ENCODE data around the gene RABL6.
"Not testable (repeated sequence)": the region's sequence is repeated elsewhere in the genome, so short reads cannot be mapped to it uniquely, and the experiment has no call there.

The RABL6 gene

DNA sequence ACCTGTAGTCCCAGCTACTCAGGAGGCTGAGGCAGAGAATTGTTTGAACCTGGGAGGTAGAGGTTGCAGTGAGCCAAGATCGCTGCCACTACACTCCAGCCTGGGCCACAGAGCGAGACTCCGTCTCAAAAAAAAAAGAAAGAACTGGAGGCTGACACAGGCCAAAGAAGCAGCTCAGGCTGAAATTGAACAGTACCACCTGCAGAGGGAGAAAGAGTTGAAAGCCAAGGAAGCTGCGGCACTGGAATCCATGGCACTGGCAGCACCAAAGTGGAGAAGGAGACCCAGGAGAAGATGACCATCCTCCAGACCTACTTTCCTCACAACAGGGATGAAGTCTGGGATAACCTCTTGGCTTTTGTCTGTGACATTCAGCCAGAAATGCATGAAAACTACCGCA lies 27.9 kb upstream of the RABL6 start:
- H3K27ac ChIP-seq = no peak overlapping the region
- TF ChIP-seq, protein P1, sequence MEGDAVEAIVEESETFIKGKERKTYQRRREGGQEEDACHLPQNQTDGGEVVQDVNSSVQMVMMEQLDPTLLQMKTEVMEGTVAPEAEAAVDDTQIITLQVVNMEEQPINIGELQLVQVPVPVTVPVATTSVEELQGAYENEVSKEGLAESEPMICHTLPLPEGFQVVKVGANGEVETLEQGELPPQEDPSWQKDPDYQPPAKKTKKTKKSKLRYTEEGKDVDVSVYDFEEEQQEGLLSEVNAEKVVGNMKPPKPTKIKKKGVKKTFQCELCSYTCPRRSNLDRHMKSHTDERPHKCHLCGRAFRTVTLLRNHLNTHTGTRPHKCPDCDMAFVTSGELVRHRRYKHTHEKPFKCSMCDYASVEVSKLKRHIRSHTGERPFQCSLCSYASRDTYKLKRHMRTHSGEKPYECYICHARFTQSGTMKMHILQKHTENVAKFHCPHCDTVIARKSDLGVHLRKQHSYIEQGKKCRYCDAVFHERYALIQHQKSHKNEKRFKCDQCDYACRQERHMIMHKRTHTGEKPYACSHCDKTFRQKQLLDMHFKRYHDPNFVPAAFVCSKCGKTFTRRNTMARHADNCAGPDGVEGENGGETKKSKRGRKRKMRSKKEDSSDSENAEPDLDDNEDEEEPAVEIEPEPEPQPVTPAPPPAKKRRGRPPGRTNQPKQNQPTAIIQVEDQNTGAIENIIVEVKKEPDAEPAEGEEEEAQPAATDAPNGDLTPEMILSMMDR (conservative IDR thresholded peaks at IDR 0.05) = no peak
- no peak for TF ChIP-seq ZFX (IDR thresholded peaks at IDR 0.05)

DNA sequence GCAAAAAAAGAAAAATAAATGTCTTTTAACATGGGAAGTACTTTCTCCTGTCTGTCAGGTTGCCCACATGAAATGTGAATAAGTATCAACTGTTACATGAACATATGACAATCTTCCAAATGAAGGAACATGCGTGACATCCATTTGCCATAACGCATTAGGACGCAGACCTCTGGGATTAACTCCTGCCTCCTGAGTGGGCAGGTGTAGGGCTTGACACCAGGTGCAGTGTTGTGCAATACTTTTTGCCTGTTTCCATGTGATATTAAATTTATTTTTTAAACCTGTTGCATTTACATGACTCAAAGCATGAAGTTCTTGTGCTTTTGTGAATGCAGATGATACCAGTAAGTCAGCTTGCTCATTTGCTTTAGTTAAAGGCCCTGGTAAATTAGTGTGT lies 25.3 kb upstream of the RABL6 start:
- H3K27ac ChIP-seq = no peak overlapping the region
- TF ChIP-seq ZFX (IDR thresholded peaks at IDR 0.05) = no peak
- TF ChIP-seq, protein P1 (conservative IDR thresholded peaks at IDR 0.05) = no peak

DNA sequence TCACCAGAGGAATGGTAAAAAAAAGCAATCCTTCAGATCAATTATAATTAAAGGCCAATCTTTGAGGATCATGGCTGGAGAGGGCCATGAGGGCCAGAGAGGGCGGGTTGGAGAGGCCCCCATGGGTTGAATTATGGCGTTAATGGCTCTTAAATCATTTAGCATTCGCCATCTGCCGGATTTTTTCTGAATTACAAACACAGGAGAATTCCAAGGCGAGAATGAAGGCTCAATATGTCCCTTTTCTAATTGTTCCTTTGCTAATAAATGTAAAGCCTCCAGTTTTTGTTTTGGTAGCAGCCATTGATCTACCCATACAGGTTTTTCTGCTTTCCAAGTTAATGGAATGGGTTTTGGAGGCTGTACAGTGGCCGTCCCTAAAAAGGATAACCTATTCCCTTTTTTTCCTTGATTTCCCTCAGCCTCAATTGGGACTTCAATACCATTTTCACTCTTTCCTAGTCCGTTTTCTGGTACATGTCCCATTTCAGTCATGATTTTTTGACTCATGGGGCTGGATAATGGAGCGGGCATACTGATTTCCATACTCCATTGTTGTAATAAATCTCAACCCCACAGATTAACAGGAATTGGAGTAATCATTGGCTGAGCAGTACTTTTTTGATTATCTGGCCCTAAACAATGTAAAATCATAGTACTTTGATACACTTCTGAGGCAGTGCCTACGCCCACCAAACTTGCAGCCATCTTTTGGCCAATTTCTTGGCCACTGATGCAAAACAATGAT lies 23.3 kb upstream of the RABL6 start:
- TF ChIP-seq ZFX (IDR thresholded peaks at IDR 0.05) = no peak
- TF ChIP-seq, protein P1 (conservative IDR thresholded peaks at IDR 0.05) = peak; percentile 74
- H3K27ac ChIP-seq = no peak overlapping the region

DNA sequence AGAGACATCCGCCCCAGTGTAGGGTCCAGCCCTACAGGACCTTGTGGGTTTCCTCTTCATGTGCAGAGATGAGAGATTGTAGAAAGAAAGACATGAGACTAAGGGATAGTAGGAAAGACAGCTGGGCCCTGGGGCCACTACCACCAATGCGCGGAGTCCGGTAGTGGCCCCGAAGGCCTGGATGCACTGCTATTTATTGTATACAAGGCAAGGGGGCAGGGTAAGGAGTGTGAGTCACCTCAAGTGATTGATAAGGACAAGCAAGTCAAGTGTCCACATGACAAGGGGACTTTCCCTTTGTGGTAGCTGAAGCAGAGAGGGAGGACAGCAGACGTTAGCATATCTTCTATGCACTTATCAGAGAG lies 22.8 kb upstream of the RABL6 start:
- TF ChIP-seq, protein P1 (conservative IDR thresholded peaks at IDR 0.05) = no peak
- TF ChIP-seq ZFX (IDR thresholded peaks at IDR 0.05) = no peak

DNA sequence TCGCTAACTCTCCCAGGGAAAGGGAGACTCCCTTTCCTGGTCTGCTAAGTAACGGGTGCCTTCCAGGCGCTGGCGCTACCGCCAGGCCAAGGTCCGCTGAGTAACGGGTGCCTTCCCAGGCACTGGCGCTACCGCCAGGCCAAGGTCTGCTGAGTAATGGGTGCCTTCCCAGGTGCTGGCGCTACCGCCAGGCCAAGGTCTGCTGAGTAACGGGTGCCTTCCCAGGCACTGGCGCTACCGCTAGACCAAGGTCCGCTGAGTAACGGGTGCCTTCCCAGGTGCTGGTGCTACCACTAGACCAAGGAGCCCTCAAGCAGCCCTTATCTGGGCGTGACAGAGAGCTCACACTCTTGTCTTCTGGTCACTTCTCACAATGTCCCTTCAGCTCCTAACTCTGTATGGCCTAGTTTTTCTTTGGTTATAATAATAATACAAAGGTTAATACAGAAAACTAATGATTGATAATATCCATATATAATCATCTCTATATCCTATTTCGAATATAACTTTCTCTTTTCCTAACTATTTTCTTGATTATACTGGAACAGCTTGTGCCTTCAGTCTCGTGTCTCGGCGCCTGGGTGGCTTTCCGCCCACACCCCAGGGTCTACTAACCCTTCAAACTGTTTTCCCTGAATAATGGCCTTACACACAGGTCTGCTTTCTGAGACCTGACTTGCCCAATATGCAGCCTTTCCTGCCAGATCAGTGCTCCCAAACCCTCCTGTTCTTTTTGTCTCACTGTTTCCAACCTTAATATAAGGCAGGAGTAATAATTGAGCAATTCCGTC lies 22.0 kb upstream of the RABL6 start:
- not testable (repeated sequence) for H3K27ac ChIP-seq

More for the DNA sequence above, 22.8 kb upstream of the RABL6 start:
- no peak overlapping the region for H3K27ac ChIP-seq

DNA sequence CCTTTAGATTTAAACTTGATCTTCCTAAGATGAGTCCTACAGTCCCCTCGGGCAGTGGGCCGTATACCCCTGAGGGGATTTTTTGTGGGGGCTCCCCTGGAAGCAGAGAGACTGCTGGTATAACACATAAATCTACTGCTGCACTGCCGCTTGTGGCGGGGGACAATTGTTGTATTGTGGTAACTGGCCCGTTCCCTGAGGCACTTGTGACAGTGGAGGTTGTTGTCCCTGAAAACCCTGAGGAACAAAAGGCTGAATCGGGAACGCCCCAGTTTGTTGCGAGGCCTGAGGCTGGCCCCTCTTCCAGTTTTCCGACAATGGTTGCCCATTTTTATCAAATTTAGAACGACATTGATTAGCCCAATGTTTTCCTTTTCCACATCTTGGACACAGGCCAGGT lies 21.3 kb upstream of the RABL6 start:
- TF ChIP-seq, protein P1 (conservative IDR thresholded peaks at IDR 0.05) = no peak
- no peak for TF ChIP-seq ZFX (IDR thresholded peaks at IDR 0.05)
- H3K27ac ChIP-seq = no peak overlapping the region

DNA sequence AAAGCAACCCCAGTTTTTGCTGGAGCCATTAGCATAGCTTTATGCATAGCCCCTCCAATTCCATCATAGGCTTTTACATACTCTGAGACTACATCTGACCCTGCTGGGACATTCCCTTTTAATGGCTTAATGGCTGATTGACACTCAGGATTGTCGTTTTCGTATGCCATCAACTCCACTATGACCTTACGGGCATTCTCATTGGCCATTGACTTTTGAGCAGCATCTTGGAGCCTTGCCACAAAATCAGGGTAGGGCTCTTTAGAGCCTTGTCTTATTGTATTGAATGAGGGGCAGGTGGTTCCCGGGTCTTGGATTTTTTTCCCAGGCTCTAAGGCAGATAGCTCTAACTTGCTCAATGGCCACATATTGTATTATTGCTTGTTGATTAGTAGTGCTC lies 20.8 kb upstream of the RABL6 start:
- H3K27ac ChIP-seq = not testable (repeated sequence)

DNA sequence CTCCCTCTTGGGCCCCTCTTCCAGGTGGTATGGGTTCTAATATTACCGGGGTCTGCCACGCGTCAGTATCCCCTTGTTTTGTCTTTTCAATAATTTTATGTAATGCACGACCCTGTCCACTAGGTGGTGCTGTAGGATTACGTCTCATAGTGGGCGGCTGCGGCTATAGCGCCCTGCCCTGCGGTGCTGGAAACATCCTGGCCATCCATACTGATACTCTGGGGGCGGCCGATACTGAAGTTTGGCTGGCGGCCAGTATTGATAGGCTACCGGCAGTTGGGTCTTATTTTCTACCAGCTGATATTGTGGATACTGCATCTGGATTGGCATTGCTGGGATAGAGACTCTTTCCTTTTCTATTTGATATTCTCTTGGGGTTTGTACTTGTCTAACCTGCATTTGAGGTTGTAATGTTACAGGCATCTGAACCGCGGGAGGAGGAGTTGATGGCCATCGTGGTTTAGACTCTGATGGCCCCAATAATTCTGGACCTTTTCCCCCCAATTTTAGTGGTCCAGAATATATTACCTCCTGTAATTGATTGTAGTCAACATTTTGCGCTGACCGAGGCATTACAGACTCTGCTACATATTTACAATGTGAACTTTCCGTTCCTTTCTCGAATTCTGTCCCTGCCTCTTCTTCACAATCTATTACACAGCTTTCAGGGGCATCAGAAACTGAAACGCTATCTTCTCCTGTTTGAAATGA lies 19.9 kb upstream of the RABL6 start:
- no peak overlapping the region for H3K27ac ChIP-seq
- TF ChIP-seq, protein P1 (conservative IDR thresholded peaks at IDR 0.05) = peak; percentile 90
- TF ChIP-seq ZFX (IDR thresholded peaks at IDR 0.05) = no peak

DNA sequence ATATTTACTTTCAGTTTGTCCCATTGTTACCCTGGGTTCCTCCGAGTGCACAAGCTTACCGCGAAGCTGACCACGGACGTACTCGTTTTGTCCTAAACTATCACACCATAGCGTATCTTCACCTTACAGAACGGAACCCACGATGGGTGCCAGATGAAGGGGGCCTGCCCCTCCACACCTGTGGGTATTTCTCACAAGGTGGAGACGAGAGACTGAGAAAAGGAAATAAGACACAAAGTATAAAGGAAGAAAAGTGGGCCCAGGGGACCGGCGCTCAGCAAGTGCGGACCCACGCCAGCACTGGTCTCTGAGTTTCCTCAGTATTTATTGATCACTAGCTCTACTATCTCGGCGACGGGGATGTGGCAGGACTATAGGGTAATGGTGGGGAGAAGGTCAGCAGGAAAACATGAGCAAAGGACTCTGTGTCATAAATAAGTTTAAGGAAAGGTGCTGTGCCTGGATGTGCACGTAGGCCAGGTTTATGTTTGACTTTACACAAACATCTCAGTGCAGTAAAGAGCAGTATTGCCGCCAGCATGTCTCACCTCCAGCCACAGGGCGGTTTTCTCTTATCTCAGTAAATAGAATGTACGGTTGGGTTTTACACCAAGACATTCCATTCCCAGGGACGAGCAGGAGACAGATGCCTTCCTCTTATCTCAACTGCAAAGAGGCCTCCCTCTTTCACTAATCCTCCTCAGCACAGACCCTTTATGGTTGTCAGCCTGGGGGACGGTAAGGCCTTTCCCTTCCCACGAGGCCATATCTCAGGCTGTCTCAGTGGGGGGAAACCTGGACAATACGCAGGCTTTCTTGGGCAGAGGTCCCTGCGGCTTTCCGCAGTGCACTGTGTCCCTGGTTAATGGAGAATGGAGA lies 18.9 kb upstream of the RABL6 start:
- H3K27ac ChIP-seq = peak overlapping the region; percentile 60

Measured in C4-2B (cell line).